SU-DHL-6 (cell line): ENCODE data around the gene NCBP1.

Source experiments
- H2AFZ ChIP-seq: fragments of 200-600 bp; sonication (generic); 2 replicates; pipeline ENCODE4 v1.6.1; 2014; ENCODE audit warnings: low read depth, mild to moderate bottlenecking, moderate library complexity, mixed read lengths, antibody characterized with exemption, low read length; ENCODE audit not compliant: severe bottlenecking
- H3F3A ChIP-seq: fragments of 200-600 bp; shearing (Covaris generic); 2 replicates; pipeline ENCODE4 v1.6.0; 2016; ENCODE audit warnings: antibody characterized with exemption, mild to moderate bottlenecking; ENCODE audit not compliant: insufficient read depth
- H3K27ac ChIP-seq: fragments of 200-600 bp; sonication (generic); 2 replicates; pipeline ENCODE4 v1.5.1; 2016; ENCODE audit warnings: low read depth, mild to moderate bottlenecking, low read length, moderate library complexity, mixed read lengths
- H3K27me3 ChIP-seq: fragments of 200-600 bp; sonication (generic), shearing (Covaris generic); 2 replicates; pipeline ENCODE4 v1.6.0; 2014; ENCODE audit warnings: mild to moderate bottlenecking, low read length
- H3K36me3 ChIP-seq: fragments of 200-600 bp; sonication (generic); 2 replicates; pipeline ENCODE4 v1.6.1; 2014; ENCODE audit warnings: mild to moderate bottlenecking, low read length, mixed read lengths
- H3K4me2 ChIP-seq: fragments of 300-600, 200-600 bp; shearing (Covaris generic), sonication (generic); 2 replicates; pipeline ENCODE4 v1.6.0; 2014; ENCODE audit warnings: low read length, low read depth, mild to moderate bottlenecking; ENCODE audit not compliant: poor library complexity, severe bottlenecking
- H3K4me3 ChIP-seq: fragments of 200-600 bp; sonication (generic); 2 replicates; pipeline ENCODE4 v1.5.1; 2014; ENCODE audit warnings: antibody characterized with exemption, low read length, mild to moderate bottlenecking, mixed read lengths; ENCODE audit not compliant: insufficient read depth, poor library complexity, severe bottlenecking
- H3K79me2 ChIP-seq: fragments of 200-600 bp; sonication (generic); 2 replicates; pipeline ENCODE4 v1.6.1; 2014; ENCODE audit warnings: mild to moderate bottlenecking, low read length, moderate library complexity; ENCODE audit not compliant: insufficient read depth
- H3K9ac ChIP-seq: fragments of 200-600 bp; sonication (generic); 2 replicates; pipeline ENCODE4 v1.7.0; 2014; ENCODE audit warnings: mild to moderate bottlenecking, low read length
- H3K9me2 ChIP-seq: fragments of 200-600 bp; sonication (generic); replicated peaks from 2 replicates; pipeline ENCODE4 v1.6.1; 2014; ENCODE audit warnings: low read length; ENCODE audit not compliant: insufficient read depth
- H3K9me3 ChIP-seq: fragments of 200-600 bp; sonication (generic); 2 replicates; pipeline ENCODE4 v1.6.1; 2014; ENCODE audit warnings: low read length, mixed read lengths; ENCODE audit not compliant: insufficient read depth
- H4K20me1 ChIP-seq: fragments of 200-600 bp; sonication (generic); 2 replicates; pipeline ENCODE4 v1.6.1; 2014; ENCODE audit warnings: low read depth, mild to moderate bottlenecking, antibody characterized with exemption, low read length, moderate library complexity, mixed read lengths
- EZH2phosphoT487 ChIP-seq: fragments of 200-600 bp; sonication (generic), shearing (Covaris generic); conservative IDR thresholded peaks from 2 replicates; pipeline ENCODE4 v1.6.1; 2018; ENCODE audit warnings: mild to moderate bottlenecking, antibody characterized with exemption, low read length, moderate library complexity, mixed read lengths
- TF ChIP-seq, protein P1 (sequence below): fragments of 200-600 bp; sonication (generic); IDR thresholded peaks from one replicate; pipeline ENCODE4 v1.5.1; 2017; ENCODE audit warnings: antibody characterized with exemption, mild to moderate bottlenecking, low read length, moderate library complexity; ENCODE audit not compliant: insufficient read depth, poor library complexity, severe bottlenecking

NCBP1 gene

DNA sequence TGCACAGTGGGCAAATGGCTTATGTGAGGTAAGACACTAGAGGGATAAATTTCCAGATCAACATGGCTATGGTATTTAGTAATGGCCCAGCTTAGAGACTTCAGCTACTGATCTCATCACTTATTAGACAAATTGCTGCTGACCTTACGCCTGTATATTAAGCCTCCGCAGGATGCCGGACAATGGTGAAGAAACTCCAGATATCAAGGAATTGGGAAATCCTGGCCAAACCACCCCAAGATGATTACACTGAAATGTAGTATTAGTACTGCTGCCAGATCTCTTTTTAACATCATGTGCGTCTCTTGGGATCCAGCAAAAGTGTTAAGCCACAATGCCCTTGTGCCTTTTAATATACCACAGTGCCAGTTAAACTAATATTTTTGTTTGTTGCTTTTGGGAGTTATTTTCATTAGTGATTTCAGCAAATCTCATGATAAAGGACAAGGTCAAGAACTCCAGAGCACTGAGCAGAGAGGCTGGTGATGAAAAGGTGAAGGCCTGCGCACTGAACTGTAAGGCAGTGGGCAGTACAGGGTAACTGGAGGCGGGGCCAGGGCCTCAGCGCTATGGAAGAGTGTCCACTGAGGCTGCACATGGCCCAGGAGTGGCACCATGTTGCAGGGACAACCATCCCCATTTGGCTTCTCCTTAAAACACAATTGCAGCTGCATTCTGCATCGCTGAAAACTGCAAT, 32.9 kb upstream of the NCBP1 start:
- H3K4me2 ChIP-seq: no peak overlapping the region
- no peaks in the 10 kb centered on the region for H3K27me3 ChIP-seq
- no peaks in the 10 kb centered on the region for H3F3A ChIP-seq
- H3K4me3 ChIP-seq: no peak overlapping the region
- H3K9me2 ChIP-seq: no peaks in the 10 kb centered on the region
- no peaks in the 10 kb centered on the region for H4K20me1 ChIP-seq
- H3K9ac ChIP-seq: no peak overlapping the region
- no peak overlapping the region for H3K27ac ChIP-seq
- TF ChIP-seq, protein P1, sequence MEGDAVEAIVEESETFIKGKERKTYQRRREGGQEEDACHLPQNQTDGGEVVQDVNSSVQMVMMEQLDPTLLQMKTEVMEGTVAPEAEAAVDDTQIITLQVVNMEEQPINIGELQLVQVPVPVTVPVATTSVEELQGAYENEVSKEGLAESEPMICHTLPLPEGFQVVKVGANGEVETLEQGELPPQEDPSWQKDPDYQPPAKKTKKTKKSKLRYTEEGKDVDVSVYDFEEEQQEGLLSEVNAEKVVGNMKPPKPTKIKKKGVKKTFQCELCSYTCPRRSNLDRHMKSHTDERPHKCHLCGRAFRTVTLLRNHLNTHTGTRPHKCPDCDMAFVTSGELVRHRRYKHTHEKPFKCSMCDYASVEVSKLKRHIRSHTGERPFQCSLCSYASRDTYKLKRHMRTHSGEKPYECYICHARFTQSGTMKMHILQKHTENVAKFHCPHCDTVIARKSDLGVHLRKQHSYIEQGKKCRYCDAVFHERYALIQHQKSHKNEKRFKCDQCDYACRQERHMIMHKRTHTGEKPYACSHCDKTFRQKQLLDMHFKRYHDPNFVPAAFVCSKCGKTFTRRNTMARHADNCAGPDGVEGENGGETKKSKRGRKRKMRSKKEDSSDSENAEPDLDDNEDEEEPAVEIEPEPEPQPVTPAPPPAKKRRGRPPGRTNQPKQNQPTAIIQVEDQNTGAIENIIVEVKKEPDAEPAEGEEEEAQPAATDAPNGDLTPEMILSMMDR: no peak
- no peak for TF ChIP-seq EZH2phosphoT487
- H3K79me2 ChIP-seq: no peaks in the 10 kb centered on the region
- H3K36me3 ChIP-seq: 0 out of 2 replicates have a peak, but pooled peaks cover 2% of the 10 kb centered on the region
- no peaks in the 10 kb centered on the region for H3K9me3 ChIP-seq
- H2AFZ ChIP-seq: no peak overlapping the region

GRCh38 chr9:97601228-97601898, 32.3 kb upstream of the NCBP1 start:
- Histone ChIP-seq H3K4me2 (no peak overlapping the region), H3K36me3 (0 out of 2 replicates have a peak, but pooled peaks cover 2% of the 10 kb centered on the region), H3F3A (no peaks in the 10 kb centered on the region), H3K9me3 (no peaks in the 10 kb centered on the region), H2AFZ (no peak overlapping the region), H3K79me2 (no peaks in the 10 kb centered on the region), H3K27me3 (no peaks in the 10 kb centered on the region), H3K27ac (no peak overlapping the region), H3K9ac (no peak overlapping the region), H3K4me3 (no peak overlapping the region), H4K20me1 (no peaks in the 10 kb centered on the region), H3K9me2 (no peaks in the 10 kb centered on the region)
- no peak for TF ChIP-seq EZH2phosphoT487
- TF ChIP-seq, protein P1: no peak

- no peak overlapping the region for H3K4me3 ChIP-seq
- H3K27me3 ChIP-seq: no peaks in the 10 kb centered on the region
- H3K9me2 ChIP-seq: no peaks in the 10 kb centered on the region
- H4K20me1 ChIP-seq: no peaks in the 10 kb centered on the region
- no peak overlapping the region for H3K4me2 ChIP-seq
- H3K9me3 ChIP-seq: no peaks in the 10 kb centered on the region
- 0 out of 2 replicates have a peak, but pooled peaks cover 2% of the 10 kb centered on the region for H3K36me3 ChIP-seq
- H2AFZ ChIP-seq: no peak overlapping the region
- TF ChIP-seq, protein P1: no peak
- TF ChIP-seq EZH2phosphoT487: no peak
- H3K79me2 ChIP-seq: no peaks in the 10 kb centered on the region
- no peak overlapping the region for H3K27ac ChIP-seq
- H3F3A ChIP-seq: no peaks in the 10 kb centered on the region
- H3K9ac ChIP-seq: no peak overlapping the region
Observed at GRCh38 chr9:97602430-97602829, 31.2 kb upstream of the NCBP1 start.
